Chondrocyte (in vitro differentiated cells): Measurements from ENCODE around the gene TMEM273. TPM values are rescaled to one million over a fixed set of nuclear protein-coding genes. Genes with fewer than 3 reads are reported as not detected.
A peak's percentile ranks its signal among the peaks of the same experiment; 100 is the strongest.

ENCODE experiments used
- DNase-seq: peaks from one replicate; pipeline ENCODE4 v3.0.0; 2021; ENCODE audit warnings: mixed read lengths, low spot score
- H3K27ac Mint-ChIP-seq: one replicate; pipeline ENCODE4 v1.8.0; 2021; ENCODE audit warnings: mild to moderate bottlenecking, moderate library complexity, mixed read lengths; ENCODE audit not compliant: unreplicated experiment
- H3K27me3 Mint-ChIP-seq: 2 replicates; pipeline ENCODE4 v1.8.0; 2021; ENCODE audit warnings: low read depth, mixed read lengths
- H3K36me3 Mint-ChIP-seq: 2 replicates; pipeline ENCODE4 v1.8.0; 2021; ENCODE audit warnings: low read depth, mixed read lengths
- H3K4me1 Mint-ChIP-seq: 2 replicates; pipeline ENCODE4 v1.8.0; 2021; ENCODE audit warnings: low read depth, mild to moderate bottlenecking, mixed read lengths
- H3K4me3 Mint-ChIP-seq: one replicate; pipeline ENCODE4 v1.8.0; 2021; ENCODE audit warnings: mild to moderate bottlenecking, moderate library complexity, mixed read lengths; ENCODE audit not compliant: unreplicated experiment
- H3K9me3 Mint-ChIP-seq: 2 replicates; pipeline ENCODE4 v1.8.0; 2021; ENCODE audit warnings: low read depth, mixed read lengths
- total RNA-seq: library from RNA; stranded (reverse); gene quantifications from 3 replicates; pipeline ENCODE4 v1.2.1, GENCODE V29; 2021
- TF ChIP-seq, protein P1 (sequence below): fragments of 200-600 bp; sonication (generic); IDR thresholded peaks from 2 replicates; pipeline ENCODE4 v1.5.0; 2021; ENCODE audit warnings: antibody characterized with exemption, mild to moderate bottlenecking, moderate library complexity

The TMEM273 gene
- total RNA-seq, 1 donor from 2014 or later = not detected

GRCh38 chr10:49143249-49143648 lies 44.9 kb downstream of the TMEM273 start:
- H3K4me3 Mint-ChIP-seq = no peak overlapping the region
- TF ChIP-seq, protein P1, sequence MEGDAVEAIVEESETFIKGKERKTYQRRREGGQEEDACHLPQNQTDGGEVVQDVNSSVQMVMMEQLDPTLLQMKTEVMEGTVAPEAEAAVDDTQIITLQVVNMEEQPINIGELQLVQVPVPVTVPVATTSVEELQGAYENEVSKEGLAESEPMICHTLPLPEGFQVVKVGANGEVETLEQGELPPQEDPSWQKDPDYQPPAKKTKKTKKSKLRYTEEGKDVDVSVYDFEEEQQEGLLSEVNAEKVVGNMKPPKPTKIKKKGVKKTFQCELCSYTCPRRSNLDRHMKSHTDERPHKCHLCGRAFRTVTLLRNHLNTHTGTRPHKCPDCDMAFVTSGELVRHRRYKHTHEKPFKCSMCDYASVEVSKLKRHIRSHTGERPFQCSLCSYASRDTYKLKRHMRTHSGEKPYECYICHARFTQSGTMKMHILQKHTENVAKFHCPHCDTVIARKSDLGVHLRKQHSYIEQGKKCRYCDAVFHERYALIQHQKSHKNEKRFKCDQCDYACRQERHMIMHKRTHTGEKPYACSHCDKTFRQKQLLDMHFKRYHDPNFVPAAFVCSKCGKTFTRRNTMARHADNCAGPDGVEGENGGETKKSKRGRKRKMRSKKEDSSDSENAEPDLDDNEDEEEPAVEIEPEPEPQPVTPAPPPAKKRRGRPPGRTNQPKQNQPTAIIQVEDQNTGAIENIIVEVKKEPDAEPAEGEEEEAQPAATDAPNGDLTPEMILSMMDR = no peak
- H3K36me3 Mint-ChIP-seq = peaks cover 2% of the 10 kb centered on the region
- no peak overlapping the region for H3K27ac Mint-ChIP-seq
- H3K9me3 Mint-ChIP-seq = peaks cover 8% of the 10 kb centered on the region
- no peak for DNase-seq
- H3K4me1 Mint-ChIP-seq = peaks cover 18% of the 10 kb centered on the region
- H3K27me3 Mint-ChIP-seq = peaks cover 3% of the 10 kb centered on the region

DNA sequence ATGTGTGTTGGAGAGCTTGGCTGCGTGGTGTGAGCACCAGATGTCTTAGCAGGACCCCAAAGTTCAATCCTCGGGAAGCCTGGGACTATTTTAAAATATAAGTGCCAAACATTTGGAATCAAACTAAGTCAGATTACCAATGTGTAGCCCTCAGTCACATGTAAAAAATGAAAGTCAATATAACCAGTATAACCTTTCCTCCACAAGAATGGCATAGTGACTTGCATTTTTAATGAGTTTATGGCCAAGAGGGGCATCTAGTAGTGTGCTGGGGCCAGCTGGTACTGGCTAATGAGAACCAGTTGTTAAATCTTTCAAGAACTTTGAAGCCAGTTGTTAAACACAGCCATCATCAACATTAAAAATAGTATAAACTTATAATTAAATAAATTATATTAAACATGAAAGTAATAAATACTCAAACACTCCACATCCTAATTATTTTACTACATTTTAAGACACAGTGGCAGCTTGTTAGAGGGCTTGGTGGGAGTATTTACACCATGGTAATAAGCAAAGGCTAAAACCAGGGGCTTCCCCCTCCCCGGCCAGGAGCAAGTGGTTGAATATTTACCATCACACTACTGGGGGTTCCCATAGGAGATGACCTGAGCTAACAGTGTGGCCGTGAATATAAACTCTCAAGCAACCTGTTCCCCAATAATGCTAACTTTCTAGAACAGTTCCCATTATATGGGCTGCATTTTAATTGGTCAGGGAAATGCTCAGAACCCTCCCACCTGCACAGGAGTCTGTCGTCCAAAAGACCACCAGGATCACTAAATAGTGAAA lies 46.5 kb downstream of the TMEM273 start:
- no peak for DNase-seq
- peaks cover 7% of the 10 kb centered on the region for H3K9me3 Mint-ChIP-seq
- H3K4me1 Mint-ChIP-seq = peaks cover 18% of the 10 kb centered on the region
- peaks cover 3% of the 10 kb centered on the region for H3K27me3 Mint-ChIP-seq
- H3K27ac Mint-ChIP-seq = no peak overlapping the region
- H3K4me3 Mint-ChIP-seq = no peak overlapping the region
- no peaks in the 10 kb centered on the region for H3K36me3 Mint-ChIP-seq
- TF ChIP-seq, protein P1 = no peak

GRCh38 chr10:49140304-49141177 lies 47.6 kb downstream of the TMEM273 start:
- H3K9me3 Mint-ChIP-seq = peaks cover 8% of the 10 kb centered on the region
- H3K4me3 Mint-ChIP-seq = no peak overlapping the region
- H3K27ac Mint-ChIP-seq = no peak overlapping the region
- DNase-seq = no peak
- peaks cover 2% of the 10 kb centered on the region for H3K27me3 Mint-ChIP-seq
- TF ChIP-seq, protein P1 = no peak
- H3K4me1 Mint-ChIP-seq = peaks cover 23% of the 10 kb centered on the region
- H3K36me3 Mint-ChIP-seq = no peaks in the 10 kb centered on the region

- H3K9me3 Mint-ChIP-seq = peaks cover 8% of the 10 kb centered on the region
- no peaks in the 10 kb centered on the region for H3K36me3 Mint-ChIP-seq
- H3K27me3 Mint-ChIP-seq = peaks cover 5% of the 10 kb centered on the region
- H3K4me3 Mint-ChIP-seq = no peak overlapping the region
- TF ChIP-seq, protein P1 = no peak
- peaks cover 23% of the 10 kb centered on the region for H3K4me1 Mint-ChIP-seq
- no peak for DNase-seq
- H3K27ac Mint-ChIP-seq = no peak overlapping the region
Measured at GRCh38 chr10:49139846-49140195, 48.4 kb downstream of the TMEM273 start.

GRCh38 chr10:49139028-49139845 lies 49.0 kb downstream of the TMEM273 start:
- peaks cover 8% of the 10 kb centered on the region for H3K9me3 Mint-ChIP-seq
- no peak overlapping the region for H3K4me3 Mint-ChIP-seq
- H3K36me3 Mint-ChIP-seq = no peaks in the 10 kb centered on the region
- H3K4me1 Mint-ChIP-seq = peaks cover 23% of the 10 kb centered on the region
- TF ChIP-seq, protein P1 = no peak
- peak overlapping the region; percentile 78 for H3K27ac Mint-ChIP-seq
- DNase-seq = no peak
- H3K27me3 Mint-ChIP-seq = peaks cover 5% of the 10 kb centered on the region
